Mesenchymal stem cell (in vitro differentiated cells and primary cell): Measurements from ENCODE around the gene RAD51B.
"Not testable (repeated sequence)": the region's sequence is repeated elsewhere in the genome, so short reads cannot be mapped to it uniquely, and the experiment has no call there.

Experiments
- DNase-seq: peaks from one replicate; pipeline ENCODE4 v3.0.0-alpha.2; 2013
- H2AFZ ChIP-seq: one replicate; pipeline ENCODE4 v1.6.1; 2013; ENCODE audit warnings: low read depth, mild to moderate bottlenecking, control low read depth, inconsistent platforms, low read length, moderate library complexity
- H2AK5ac ChIP-seq: 2 replicates; pipeline ENCODE4 v1.6.1; 2013; ENCODE audit warnings: low read length, moderate library complexity, mild to moderate bottlenecking, inconsistent platforms; ENCODE audit not compliant: severe bottlenecking
- H2BK120ac ChIP-seq: one replicate; pipeline ENCODE4 v1.6.1; 2013; ENCODE audit warnings: low read depth, mild to moderate bottlenecking, inconsistent platforms, low read length, moderate library complexity
- H2BK12ac ChIP-seq, 2 experiments: one replicate each; pipeline ENCODE4 v1.6.1; 2013; ENCODE audit warnings: inconsistent platforms in 2 of 2, low read length in 2 of 2, mild to moderate bottlenecking in 2 of 2, moderate library complexity in 2 of 2, control low read depth in 1 of 2
- H2BK15ac ChIP-seq: one replicate; pipeline ENCODE4 v1.6.1; 2013; ENCODE audit warnings: mild to moderate bottlenecking, low read depth, inconsistent platforms; ENCODE audit not compliant: poor library complexity, severe bottlenecking
- H2BK5ac ChIP-seq: 2 replicates; pipeline ENCODE4 v1.6.1; 2013; ENCODE audit warnings: low read depth, mild to moderate bottlenecking, low read length, control low read depth, inconsistent platforms; ENCODE audit not compliant: poor library complexity, severe bottlenecking
- H3K14ac ChIP-seq, 2 experiments: one replicate each; pipeline ENCODE4 v1.6.1; 2013; ENCODE audit warnings: inconsistent platforms in 2 of 2, low read length in 2 of 2, control low read depth in 1 of 2, mild to moderate bottlenecking in 1 of 2, moderate library complexity in 1 of 2
- H3K18ac ChIP-seq, 2 experiments: one replicate each; pipeline ENCODE4 v1.6.1; 2013; ENCODE audit warnings: inconsistent platforms in 2 of 2, low read length in 2 of 2, control low read depth in 1 of 2, low read depth in 1 of 2, mild to moderate bottlenecking in 1 of 2
- H3K23ac ChIP-seq, 2 experiments: one replicate each; pipeline ENCODE4 v1.6.1; 2013; ENCODE audit warnings: inconsistent platforms in 2 of 2, low read length in 2 of 2, mild to moderate bottlenecking in 2 of 2, moderate library complexity in 2 of 2, control low read depth in 1 of 2
- H3K27ac ChIP-seq: 2 replicates; pipeline ENCODE4 v1.5.1; 2013; ENCODE audit warnings: mild to moderate bottlenecking, moderate library complexity, low read length, control low read depth, inconsistent platforms; ENCODE audit not compliant: poor library complexity, severe bottlenecking
- H3K27me3 ChIP-seq, 2 experiments: 2 replicates each; pipeline versions ENCODE4 v1.6.1 to v1.7.0; 2013; ENCODE audit warnings: low read length in 2 of 2, mild to moderate bottlenecking in 2 of 2, moderate library complexity in 2 of 2, control low read depth in 1 of 2, inconsistent platforms in 1 of 2; ENCODE audit not compliant: control insufficient read depth in 1 of 2, insufficient read depth in 1 of 2
- H3K36me3 ChIP-seq, 2 experiments: 2 replicates each; pipeline versions ENCODE4 v1.6.1 to v1.7.0; 2013; ENCODE audit warnings: low read length in 2 of 2, control low read depth in 1 of 2, inconsistent platforms in 1 of 2, low read depth in 1 of 2, mild to moderate bottlenecking in 1 of 2; ENCODE audit not compliant: insufficient read depth in 2 of 2, control insufficient read depth in 1 of 2
- H3K4ac ChIP-seq, 2 experiments: one replicate each; pipeline ENCODE4 v1.6.1; 2013; ENCODE audit warnings: inconsistent platforms in 2 of 2, low read length in 2 of 2, mild to moderate bottlenecking in 2 of 2, moderate library complexity in 2 of 2, control low read depth in 1 of 2, low read depth in 1 of 2
- H3K4me1 ChIP-seq: 2 replicates; pipeline ENCODE4 v1.6.1; 2013; ENCODE audit warnings: low read depth, low read length, control low read depth; ENCODE audit not compliant: control insufficient read depth, insufficient read depth
- H3K4me2 ChIP-seq: 2 replicates; pipeline ENCODE4 v1.6.1; 2013; ENCODE audit warnings: low read length, mild to moderate bottlenecking, inconsistent platforms; ENCODE audit not compliant: poor library complexity, severe bottlenecking
- H3K4me3 ChIP-seq, 2 experiments: 2 replicates each; pipeline versions ENCODE4 v1.5.1 to v1.7.0; 2013; ENCODE audit warnings: low read length in 2 of 2, mild to moderate bottlenecking in 2 of 2, control low read depth in 1 of 2, low read depth in 1 of 2; ENCODE audit not compliant: insufficient read depth in 1 of 2
- H3K79me1 ChIP-seq: replicated peaks from 2 replicates; pipeline ENCODE4 v1.6.1; 2013; ENCODE audit warnings: mild to moderate bottlenecking, control low read depth, low read length, inconsistent platforms; ENCODE audit not compliant: poor library complexity, severe bottlenecking
- H3K9ac ChIP-seq: 2 replicates; pipeline ENCODE4 v1.7.0; 2013; ENCODE audit warnings: mild to moderate bottlenecking, low read length, moderate library complexity
- H3K9me3 ChIP-seq: 2 replicates; pipeline ENCODE4 v1.7.0; 2013; ENCODE audit warnings: mild to moderate bottlenecking, low read length; ENCODE audit not compliant: control insufficient read depth
- H4K8ac ChIP-seq: one replicate; pipeline ENCODE4 v1.6.1; 2013; ENCODE audit warnings: inconsistent platforms, mild to moderate bottlenecking, low read length, moderate library complexity
- H4K91ac ChIP-seq: one replicate; pipeline ENCODE4 v1.6.1; 2013; ENCODE audit warnings: mild to moderate bottlenecking, low read length, inconsistent platforms
- WGBS: methylation state at CpG from one replicate; pipeline ENCODE4 v1.1.7; 2013; ENCODE audit warnings: mixed read lengths; 5-methylcytosine and 5-hydroxymethylcytosine counted together

RAD51B gene

DNA sequence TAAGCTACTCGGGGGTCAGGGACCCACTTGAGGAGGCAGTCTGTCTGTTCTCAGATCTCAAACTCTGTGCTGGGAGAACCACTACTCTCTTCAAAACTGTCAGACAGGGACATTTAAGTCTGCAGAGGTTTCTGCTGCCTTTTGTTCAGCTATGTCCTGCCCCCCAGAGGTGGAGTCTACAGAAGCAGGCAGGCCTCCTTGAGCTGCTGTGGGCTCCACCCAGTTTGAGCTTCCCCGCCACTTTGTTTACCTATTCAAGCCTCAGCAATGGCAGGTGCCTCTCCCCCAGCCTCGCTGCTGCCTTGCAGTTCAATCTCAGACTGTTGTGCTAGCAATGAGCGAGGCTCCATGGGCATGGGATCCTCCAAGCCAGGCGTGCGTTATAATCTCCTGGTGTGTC lies 614.6 kb downstream of the RAD51B start:
- not testable (repeated sequence) for H3K27me3 ChIP-seq, DNase-seq, H2BK120ac ChIP-seq

DNA sequence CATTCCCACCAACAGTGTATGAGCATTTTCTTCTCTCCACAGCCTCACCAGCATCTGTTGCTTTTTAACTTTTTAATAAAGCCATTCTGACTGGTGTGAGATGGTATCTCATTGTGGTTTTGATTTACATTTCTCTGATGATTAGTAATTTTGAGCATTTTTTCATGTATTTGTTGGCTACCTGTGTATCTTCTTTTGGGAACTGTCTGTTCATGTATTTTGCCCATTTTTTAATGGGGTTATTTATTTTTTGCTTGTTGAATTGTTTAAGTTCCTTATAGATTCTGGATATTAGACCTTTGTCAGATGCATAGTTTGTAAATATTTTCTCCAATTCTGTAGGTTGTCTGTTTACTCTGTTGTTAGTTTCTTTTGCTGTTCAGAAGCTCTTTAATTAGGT lies 616.1 kb downstream of the RAD51B start:
- not testable (repeated sequence) for H3K27me3 ChIP-seq, H3K27ac ChIP-seq, H3K9me3 ChIP-seq, H2AK5ac ChIP-seq, H3K18ac ChIP-seq, H3K14ac ChIP-seq, H2BK120ac ChIP-seq, DNase-seq, H3K4me3 ChIP-seq, H3K4ac ChIP-seq, H4K8ac ChIP-seq, H3K79me1 ChIP-seq, H2BK5ac ChIP-seq, H3K36me3 ChIP-seq, H4K91ac ChIP-seq, H3K4me2 ChIP-seq, H2AFZ ChIP-seq, H3K23ac ChIP-seq, H3K9ac ChIP-seq, H2BK15ac ChIP-seq, H3K4me1 ChIP-seq, H2BK12ac ChIP-seq

More for the DNA sequence above, 614.6 kb downstream of the RAD51B start:
- H3K23ac ChIP-seq, H2AFZ ChIP-seq, H3K4ac ChIP-seq, H2BK15ac ChIP-seq, H2AK5ac ChIP-seq, H4K91ac ChIP-seq, H3K9ac ChIP-seq, H3K4me2 ChIP-seq, H3K36me3 ChIP-seq, H2BK12ac ChIP-seq, H3K18ac ChIP-seq, H3K9me3 ChIP-seq, H3K14ac ChIP-seq, H2BK5ac ChIP-seq, H3K27ac ChIP-seq, H3K4me1 ChIP-seq, H3K4me3 ChIP-seq, H4K8ac ChIP-seq, H3K79me1 ChIP-seq: not testable (repeated sequence)
- 91% methylated on average over 6 of the region's 6 CpGs for WGBS

DNA sequence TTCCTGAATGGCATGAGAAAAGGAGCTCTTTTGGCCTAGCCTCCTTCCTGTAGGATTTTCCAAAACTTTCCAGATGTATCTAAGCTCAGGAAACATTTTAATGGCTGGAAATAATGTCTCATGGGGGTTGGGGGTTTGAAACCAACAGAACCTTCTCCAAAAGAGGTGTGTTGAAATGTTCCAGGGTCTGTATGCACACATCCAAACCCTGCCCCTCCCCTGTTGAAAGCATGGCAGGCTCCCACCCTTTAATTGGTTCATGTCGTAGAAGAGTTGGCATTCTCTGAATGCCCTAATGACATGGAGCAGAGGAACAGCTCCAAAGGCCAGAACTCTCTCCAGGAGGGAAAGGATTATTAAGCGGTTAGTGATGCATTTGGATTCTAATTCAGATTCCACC lies 620.1 kb downstream of the RAD51B start:
- no peak overlapping the region for H3K27ac ChIP-seq
- DNase-seq: no peak
- H3K27me3 ChIP-seq: no peaks in the 10 kb centered on the region
- 100% methylated on average over 1 of the region's 2 CpGs for WGBS
- H2AK5ac ChIP-seq: no peak overlapping the region
- H2BK12ac ChIP-seq: no peak overlapping the region
- H3K4ac ChIP-seq: no peak overlapping the region
- H3K18ac ChIP-seq: no peak overlapping the region
- H4K8ac ChIP-seq: no peak overlapping the region
- H2AFZ ChIP-seq: no peak overlapping the region
- H3K23ac ChIP-seq: no peak overlapping the region
- no peak overlapping the region for H3K14ac ChIP-seq
- peaks cover 2% of the 10 kb centered on the region for H3K4me1 ChIP-seq
- no peaks in the 10 kb centered on the region for H3K79me1 ChIP-seq
- H3K4me3 ChIP-seq: no peak overlapping the region
- H3K9ac ChIP-seq: no peak overlapping the region
- H3K36me3 ChIP-seq: no peaks in the 10 kb centered on the region
- H2BK5ac ChIP-seq: no peak overlapping the region
- no peak overlapping the region for H4K91ac ChIP-seq
- H2BK15ac ChIP-seq: no peak overlapping the region
- no peaks in the 10 kb centered on the region for H3K9me3 ChIP-seq
- no peak overlapping the region for H2BK120ac ChIP-seq
- H3K4me2 ChIP-seq: no peak overlapping the region

DNA sequence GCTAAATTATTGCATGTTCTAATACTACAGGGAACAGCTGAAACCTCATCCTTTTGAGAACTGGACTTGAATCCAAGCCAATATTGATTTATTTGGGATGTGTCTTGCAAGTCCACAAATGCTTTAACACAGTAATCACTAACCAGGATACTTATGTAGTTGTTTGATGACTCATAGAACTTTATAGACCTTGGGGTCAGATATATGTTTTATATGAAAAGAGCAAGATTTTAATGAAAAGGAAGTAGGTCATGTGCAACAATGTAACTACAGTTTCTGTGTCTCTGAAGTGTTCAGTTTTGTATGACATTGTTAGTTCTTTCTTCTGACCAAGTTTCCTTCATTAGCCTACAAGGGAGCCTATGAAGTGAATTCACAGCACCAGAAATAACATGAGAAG lies 621.2 kb downstream of the RAD51B start:
- Histone ChIP-seq H2BK15ac (no peak overlapping the region), H4K91ac (no peak overlapping the region), H2BK12ac (no peak overlapping the region), H3K23ac (no peak overlapping the region), H3K4me2 (no peak overlapping the region), H3K79me1 (no peaks in the 10 kb centered on the region), H3K36me3 (no peaks in the 10 kb centered on the region), H3K14ac (no peak overlapping the region), H4K8ac (no peak overlapping the region), H3K18ac (no peak overlapping the region), H3K9ac (no peak overlapping the region), H3K9me3 (no peaks in the 10 kb centered on the region), H3K4ac (no peak overlapping the region), H3K27ac (no peak overlapping the region), H2AK5ac (no peak overlapping the region), H2BK5ac (no peak overlapping the region), H2AFZ (no peak overlapping the region), H2BK120ac (no peak overlapping the region), H3K4me3 (no peak overlapping the region), H3K27me3 (no peaks in the 10 kb centered on the region), H3K4me1 (peaks cover 2% of the 10 kb centered on the region)
- DNase-seq: no peak
